ENCODE data around the gene HOXA7.

Gene HOXA7

DNA sequence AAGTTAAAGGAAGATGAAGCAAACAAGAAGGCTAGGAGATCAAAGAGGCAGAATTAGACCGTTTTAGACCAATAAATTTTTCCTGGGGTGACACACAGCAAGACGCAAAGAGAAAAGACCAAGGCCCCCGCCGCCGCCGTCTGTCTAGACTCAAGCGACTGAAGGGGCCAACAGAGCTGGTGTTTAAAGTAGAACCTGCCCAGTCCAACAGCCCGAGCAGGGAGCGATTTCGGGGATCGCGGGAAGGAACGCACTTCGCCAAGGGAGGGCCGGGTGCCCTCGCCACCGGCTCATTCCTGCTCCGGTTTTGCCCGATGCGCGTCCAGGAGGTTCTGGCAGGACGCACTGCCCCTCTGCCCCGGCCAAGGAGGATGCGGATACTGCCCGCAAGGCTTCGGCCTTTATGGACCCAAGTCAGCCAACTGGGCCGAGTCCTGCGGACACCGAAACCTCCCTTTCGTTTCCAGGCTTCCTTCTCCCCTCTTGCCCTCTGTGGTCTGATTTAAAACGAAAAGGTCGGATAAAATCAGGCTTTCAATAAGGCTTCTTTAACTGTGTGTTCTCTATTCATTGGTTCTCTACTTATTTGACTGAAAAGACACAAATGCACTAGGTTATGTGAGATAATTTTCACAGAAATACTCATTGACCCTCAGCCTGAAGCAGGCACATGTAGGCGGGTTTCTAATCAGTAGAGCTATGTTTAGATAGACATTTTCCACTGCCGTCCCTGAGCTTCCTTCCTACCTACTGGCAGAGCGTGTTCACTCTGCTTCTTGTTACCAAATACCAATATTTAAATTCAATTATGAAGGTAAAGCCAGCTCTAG is 2.2 kb upstream of the HOXA7 start:
- DNase-seq, result no peak

DNA sequence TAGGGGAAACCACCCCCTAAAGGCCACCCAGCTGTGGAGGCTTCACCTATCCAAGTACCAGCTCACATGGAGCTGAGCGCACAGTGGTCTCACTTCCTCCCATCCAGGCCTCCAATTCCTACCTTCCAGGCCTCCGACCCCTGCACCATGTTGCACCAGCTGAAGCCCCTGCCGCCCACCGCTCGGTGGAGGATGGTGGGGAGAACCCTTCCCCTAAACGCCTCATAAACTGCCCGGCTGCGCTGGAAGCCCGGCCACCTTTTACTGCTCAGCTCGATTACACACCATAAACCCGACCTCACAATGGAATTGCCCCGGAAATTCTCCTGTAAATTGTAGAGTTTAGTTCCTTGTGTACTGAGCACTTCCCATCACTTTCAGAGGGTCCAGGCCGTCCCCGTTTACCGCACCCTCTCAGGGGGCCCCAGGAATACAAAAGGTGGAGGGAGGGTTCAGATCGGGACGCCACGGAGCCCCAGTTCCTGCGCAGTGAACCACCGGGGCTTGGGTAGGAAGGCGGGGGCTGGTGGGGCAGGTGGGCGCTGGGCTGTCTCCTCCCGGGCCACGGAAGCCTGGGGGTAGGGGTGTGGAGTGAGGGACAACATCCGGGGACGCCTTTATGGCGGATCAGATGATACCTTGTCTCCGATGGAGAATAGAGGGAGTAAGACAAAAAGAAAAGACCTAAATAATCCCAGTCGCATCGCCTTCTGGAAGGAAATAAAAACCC is 1.4 kb upstream of the HOXA7 start:
- no peak for DNase-seq

- DNase-seq, result no peak
These were observed 634 bp upstream of the HOXA7 start for GRCh38 chr7:27156916-27157701.

DNA sequence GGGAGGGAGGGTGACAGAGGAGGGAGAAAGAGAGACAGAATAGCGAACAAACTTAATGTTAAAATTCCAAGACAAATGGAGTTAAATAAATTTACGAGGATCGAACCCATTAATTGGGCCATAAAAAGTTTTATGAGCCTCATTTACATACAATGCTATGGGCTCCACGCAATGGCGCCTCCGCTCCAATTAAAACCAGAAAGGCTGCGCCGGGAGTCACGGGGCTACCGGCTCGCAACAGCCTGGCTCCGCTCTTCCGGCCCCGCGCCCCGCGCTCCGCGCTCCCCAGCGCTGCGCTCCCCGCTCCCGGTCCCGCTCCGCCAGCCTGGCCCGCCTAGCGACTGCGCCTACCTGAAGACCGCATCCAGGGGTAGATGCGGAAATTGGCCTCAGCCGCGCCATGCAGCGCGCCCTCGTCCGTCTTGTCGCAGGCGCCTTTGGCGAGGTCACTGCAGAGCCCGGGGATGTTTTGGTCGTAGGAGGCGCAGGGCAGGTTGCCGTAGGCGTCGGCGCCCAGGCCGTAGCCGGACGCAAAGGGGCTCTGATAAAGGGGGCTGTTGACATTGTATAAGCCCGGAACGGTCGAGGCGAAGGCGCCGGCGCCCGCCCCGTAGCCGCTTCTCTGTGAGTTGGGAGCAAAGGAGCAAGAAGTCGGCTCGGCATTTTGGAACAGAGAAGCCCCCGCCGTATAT is 513 bp downstream of the HOXA7 start:
- DNase-seq, result no peak

GRCh38 chr7:27154901-27155815 is 1.3 kb downstream of the HOXA7 start:
- DNase-seq, result no peak

- no peak for DNase-seq
These were observed 2.1 kb downstream of the HOXA7 start for GRCh38 chr7:27154369-27154768.

DNA sequence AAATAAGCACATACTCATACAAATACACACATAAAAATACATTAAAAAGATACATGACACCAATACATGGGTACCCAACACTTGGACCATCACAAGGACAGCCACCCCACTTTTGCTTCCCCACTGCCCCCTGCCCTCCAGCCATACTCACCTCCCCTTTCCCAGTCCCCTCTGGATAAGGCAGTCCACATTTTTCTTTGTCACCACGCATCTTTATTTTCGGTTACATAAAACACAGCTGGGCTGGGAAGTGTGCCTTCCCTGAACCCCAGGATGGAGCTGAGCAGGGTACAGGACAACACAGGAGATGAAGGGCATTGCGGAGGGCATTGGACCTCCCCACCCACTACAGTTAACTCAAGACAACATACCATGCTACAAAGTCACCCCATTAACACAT is 2.9 kb downstream of the HOXA7 start:
- DNase-seq, result no peak

DNA sequence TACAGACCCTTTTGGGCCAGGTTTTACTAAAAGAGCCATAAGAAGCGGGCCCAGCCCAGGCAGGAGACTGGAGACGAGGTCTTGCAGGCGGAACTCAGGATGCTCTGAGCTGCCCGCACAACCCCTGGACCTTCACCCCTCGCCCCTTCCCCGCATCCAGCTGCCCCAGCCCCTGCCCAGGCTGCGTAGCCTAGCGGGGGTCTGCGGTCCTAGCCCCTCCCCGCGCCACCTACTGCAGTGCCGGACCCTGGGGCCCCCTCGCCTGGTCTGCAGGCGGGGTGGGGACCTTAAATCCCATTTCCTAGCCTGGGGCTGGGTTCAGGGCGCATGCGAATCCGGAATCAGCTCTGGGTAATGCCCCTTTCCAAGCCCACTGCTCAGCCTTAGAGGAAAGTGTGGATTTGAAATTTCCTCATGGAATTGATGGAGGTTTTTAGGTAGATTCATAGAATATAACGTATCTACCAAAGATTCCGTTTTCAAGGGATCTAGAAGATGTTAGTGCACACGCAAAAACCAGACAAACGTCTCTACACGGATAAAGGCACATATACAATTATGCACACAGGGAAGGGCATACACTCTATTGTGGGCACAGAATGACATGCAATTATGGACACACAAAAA is 3.5 kb downstream of the HOXA7 start:
- no peak for DNase-seq

DNA sequence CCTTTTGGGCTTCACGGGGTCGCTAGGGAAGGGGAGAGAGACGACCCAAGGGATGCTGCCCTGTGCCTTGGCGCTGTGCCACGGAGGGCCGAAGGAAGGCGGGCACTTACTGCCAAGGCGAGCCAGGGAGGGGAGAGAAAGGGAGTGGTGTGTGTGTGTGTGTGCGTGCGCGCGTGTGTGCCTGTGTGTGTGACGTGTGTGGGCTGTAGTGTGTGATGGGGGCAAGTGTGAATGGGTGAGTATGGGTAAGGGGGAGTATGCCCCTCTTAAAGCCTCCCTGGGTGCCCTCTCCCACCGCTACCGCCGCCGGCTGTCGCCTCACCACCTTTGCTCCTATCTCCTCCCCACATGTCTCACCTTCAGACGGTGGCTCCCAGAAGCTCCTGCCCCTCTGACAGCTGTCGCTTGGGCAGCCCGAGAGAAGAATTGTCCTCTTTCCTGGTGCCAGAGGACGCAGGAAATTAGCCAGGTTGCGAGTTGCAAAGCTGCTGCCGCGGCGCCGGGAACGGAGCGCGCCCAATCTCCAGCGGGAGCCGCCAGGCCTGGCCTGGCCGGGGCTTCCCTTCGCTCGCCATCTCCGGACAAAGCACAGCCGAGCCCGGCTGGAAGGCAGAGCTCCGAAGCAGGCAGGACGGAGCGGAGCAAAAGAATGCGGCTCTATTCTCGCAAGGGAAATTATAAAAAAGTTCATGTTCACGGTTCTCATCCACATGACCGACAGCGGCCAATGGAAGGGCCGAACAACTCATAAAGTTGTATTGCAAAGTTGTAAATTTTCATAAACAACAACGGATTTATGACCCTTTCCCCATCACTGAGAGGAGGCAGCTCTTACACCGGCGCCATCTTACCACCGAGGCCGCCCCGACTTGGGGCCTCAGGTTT is 4.3 kb downstream of the HOXA7 start, which contains the start of gene HOXA3:
HOXA3 (minus strand) TSS at position 653 of the 885 bp plus-strand sequence. CDS start 41,943 bp downstream, outside the sequence.
- no peak for DNase-seq

DNA sequence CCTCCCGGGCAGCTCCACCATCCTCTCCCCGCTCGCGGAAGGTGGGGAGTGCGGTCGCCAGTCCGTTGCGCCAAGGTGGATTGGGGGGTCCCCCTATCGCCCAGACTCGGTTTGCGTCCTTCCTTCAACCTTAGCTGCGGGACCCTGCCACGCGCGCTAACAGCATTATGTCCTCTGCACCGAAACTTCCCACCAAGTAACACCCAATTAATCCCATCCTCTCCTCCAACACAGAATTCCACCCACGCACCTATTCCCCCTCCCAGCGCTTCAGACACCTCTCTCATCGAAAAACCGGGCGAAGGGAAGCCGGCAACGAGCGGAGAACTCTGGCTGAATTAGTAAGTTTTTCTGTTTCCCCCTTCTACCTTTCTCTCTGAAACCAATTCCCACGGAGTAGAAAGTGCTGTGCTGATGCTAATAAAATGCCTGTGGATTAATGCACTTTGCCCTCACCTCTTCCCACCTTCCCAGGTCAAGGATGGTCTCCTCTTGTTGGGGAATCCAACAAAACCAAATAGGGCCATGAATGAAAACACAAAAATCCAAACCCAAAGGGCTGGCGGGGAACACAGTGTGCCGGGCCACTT is 5.0 kb downstream of the HOXA7 start:
- DNase-seq, result no peak

GRCh38 chr7:27150568-27151340 is 5.7 kb downstream of the HOXA7 start:
- peak; percentile 80 for DNase-seq

GRCh38 chr7:27149842-27150567 is 6.5 kb downstream of the HOXA7 start:
- no peak for DNase-seq

GRCh38 chr7:27148756-27149641 is 7.5 kb downstream of the HOXA7 start:
- DNase-seq, result no peak

GRCh38 chr7:27148031-27148755 is 8.3 kb downstream of the HOXA7 start:
- no peak for DNase-seq

GRCh38 chr7:27147199-27148030 is 9.1 kb downstream of the HOXA7 start, which contains the start of gene HOXA6:
Gene HOXA6, minus strand, starts transcription at chr7:27147774. Its CDS starts 25 bp downstream, at chr7:27147749.
- DNase-seq, result no peak
